ENCODE data around the gene PDXDC1.
"Not testable (repeated sequence)": the region's sequence is repeated elsewhere in the genome, so short reads cannot be mapped to it uniquely, and the experiment has no call there.

DNA sequence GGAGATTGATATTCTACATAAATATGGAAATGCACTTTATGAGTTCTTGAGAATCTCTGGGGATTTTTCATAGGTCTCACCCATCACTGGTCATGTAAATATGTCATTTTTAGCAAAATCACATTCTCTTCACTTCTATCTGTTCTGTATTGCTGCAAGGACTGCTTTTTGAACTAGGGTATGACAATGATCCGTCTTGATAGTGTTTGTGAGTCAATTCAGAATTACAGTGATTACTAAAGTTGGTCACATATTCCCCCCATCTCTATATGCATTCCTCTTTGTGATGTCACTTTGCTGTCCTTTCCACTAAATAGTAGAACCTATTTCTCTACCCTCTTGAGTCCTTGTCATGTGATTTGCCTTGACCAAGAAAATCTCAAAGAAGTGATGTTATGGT, 206.1 kb downstream of the PDXDC1 start:
- TF ChIP-seq, protein P1, sequence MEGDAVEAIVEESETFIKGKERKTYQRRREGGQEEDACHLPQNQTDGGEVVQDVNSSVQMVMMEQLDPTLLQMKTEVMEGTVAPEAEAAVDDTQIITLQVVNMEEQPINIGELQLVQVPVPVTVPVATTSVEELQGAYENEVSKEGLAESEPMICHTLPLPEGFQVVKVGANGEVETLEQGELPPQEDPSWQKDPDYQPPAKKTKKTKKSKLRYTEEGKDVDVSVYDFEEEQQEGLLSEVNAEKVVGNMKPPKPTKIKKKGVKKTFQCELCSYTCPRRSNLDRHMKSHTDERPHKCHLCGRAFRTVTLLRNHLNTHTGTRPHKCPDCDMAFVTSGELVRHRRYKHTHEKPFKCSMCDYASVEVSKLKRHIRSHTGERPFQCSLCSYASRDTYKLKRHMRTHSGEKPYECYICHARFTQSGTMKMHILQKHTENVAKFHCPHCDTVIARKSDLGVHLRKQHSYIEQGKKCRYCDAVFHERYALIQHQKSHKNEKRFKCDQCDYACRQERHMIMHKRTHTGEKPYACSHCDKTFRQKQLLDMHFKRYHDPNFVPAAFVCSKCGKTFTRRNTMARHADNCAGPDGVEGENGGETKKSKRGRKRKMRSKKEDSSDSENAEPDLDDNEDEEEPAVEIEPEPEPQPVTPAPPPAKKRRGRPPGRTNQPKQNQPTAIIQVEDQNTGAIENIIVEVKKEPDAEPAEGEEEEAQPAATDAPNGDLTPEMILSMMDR (IDR thresholded peaks at IDR 0.05), result not testable (repeated sequence)
- TF ChIP-seq EZH2, EZH2phosphoT487 (IDR thresholded peaks at IDR 0.05): not testable (repeated sequence)

Measured in neural progenitor cell (in vitro differentiated cells).